Epithelial cell of prostate (primary cell): ENCODE results near the gene RASA3.

Experiments
- DNase-seq: peaks from one replicate; pipeline ENCODE4 v3.0.0-alpha.2; 2011; ENCODE audit warnings: low read depth, low spot score
- H3K27ac ChIP-seq: fragments of 450-650 bp; 2 replicates; pipeline ENCODE4 v1.5.1; 2017; ENCODE audit warnings: mild to moderate bottlenecking

Gene RASA3

DNA sequence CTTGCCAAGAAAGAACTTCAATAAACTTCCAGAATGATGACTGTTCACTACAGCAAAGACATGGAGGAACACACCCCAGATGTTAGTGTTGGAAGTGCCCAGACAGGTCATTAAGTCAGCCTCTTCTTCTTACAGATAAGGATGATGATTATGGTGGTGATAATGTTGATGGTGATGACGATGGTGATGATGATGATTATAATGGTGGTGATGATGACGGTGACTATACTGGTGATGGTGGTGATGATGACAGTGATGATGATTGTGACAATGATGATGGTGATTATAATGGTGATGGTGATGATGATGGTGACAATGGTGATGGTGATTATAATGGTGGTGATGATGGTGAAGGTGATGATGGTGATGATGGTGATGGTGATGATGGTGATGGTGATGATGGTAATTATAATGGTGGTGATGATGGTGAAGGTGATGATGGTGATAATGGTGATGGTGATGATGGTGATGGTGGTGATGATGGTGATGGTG lies 167.0 kb downstream of the RASA3 start:
- no peak for DNase-seq
- H3K27ac ChIP-seq: no peak overlapping the region

DNA sequence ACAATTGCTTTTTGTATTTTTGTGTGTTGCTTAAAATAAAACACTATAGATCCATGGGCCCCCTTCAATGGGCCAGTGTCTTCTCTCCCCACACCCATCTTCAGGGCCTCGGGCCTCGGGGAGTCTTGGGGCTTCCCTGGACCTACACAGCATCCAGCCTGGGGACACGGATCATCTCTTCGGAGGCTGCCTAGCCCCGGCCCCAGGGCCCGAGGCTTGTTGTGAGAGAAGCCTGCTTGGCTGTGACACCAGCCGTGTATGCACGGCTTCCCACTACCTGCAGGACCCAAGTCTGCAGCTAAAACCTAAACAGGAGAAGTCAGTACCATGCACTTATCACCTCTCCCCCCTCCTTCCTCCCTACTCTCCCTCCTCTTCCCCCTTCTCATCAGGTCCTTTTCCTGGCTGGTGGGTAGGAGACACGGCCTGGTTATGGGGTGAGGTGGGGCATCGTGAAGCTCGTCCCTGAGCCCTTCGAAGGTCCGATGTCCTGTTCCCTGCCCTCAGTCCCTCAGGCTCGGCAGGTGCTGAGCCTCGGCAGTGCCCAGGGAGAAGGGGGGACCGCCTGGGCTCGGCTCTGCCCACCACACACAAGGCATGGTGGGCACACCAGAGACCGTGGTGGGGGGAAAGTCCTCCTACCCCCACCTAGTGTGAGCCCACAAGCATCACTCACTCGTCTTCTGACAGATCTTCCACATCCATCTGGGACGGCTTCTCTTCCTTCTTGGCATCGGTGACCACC lies 168.0 kb downstream of the RASA3 start:
- DNase-seq: no peak
- no peak overlapping the region for H3K27ac ChIP-seq

DNA sequence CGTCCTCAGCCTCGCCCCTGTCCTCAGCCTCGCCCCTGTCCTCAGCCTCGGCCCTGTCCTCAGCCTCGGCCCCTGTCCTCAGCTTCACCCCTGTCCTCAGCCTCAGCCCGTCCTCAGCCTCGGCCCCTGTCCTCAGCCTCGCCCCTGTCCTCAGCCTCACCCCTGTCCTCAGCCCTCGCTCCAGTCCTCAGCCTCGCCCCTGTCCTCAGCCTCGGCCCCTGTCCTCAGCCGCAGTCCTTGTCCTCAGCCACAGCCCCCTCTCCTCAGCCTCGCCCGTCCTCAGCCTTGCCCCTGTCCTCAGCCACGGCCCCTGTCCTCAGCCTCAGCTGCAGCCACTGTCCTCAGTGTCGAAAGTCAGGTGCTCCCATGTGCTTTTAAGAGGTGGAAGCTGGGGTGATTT lies 169.0 kb downstream of the RASA3 start:
- DNase-seq: no peak
- H3K27ac ChIP-seq: no peak overlapping the region

DNA sequence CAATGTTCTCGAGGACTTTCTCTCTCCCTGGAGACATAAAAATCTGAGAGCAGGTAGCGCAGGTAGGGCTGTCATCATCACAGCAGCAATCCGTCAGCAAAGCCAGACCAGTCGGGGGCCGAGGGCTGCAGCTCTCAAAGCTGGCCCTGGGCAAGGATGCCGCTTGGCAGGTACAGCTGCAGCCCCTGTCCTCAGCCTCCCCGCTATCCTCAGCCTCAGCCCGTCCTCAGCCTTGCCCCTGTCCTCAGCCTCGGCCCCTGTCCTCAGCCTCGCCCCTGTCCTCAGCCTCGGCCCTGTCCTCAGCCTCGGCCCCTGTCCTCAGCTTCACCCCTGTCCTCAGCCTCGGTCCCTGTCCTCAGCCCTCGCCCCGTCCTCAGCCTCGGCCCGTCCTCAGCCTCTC lies 169.4 kb downstream of the RASA3 start:
- H3K27ac ChIP-seq: no peak overlapping the region
- DNase-seq: no peak

DNA sequence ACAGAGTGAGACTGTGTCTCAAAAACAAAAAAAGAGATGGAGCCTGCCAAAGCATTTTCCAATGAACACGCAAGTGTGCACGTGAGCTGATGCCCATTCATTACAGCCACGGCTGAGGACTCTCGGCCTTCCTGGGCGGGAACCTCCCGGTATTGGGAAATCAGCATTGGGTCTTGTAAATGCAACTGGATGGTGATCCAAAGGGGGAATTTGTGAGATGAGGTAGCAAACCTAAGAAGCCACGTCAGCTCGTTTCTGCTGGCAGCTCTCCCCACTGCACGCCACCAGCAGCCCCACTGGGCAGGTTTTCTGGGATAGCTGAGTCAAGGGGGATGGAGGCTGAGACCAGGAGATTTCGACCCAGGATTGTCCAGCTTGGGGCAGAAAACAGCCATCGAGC lies 170.0 kb downstream of the RASA3 start:
- H3K27ac ChIP-seq: no peak overlapping the region
- DNase-seq: no peak

DNA sequence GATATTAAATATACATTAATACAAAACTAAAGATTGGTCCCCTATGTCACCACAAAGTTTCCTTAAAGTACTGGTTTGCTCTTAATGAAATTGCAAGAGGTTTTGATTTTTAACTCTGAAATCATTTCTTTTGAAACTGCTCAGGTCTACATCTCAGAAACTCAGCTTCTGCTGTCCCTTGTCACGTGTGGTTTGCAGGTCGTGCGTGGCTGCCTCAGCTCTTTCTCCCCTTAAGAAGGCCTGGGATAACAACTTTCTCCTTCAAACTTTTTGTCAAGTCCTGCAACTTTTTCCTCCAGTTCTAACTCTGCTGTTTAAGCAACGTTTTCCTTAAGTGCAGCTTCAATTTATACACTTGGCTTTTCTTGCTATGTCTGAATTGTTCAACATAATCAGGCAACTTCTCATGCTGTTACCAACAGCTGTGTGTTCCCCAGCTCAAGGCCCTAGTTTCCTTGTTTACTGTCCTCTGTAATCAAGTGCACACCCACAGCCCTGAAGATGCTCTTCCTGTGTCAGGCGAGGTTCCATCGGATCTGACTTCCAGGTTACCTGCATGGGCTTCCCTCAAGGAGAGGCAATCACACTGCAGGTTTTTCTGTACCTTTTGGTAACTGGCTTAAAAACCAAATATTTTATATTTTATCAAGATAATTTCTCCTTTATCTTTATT lies 172.0 kb downstream of the RASA3 start:
- DNase-seq: no peak
- H3K27ac ChIP-seq: no peak overlapping the region

DNA sequence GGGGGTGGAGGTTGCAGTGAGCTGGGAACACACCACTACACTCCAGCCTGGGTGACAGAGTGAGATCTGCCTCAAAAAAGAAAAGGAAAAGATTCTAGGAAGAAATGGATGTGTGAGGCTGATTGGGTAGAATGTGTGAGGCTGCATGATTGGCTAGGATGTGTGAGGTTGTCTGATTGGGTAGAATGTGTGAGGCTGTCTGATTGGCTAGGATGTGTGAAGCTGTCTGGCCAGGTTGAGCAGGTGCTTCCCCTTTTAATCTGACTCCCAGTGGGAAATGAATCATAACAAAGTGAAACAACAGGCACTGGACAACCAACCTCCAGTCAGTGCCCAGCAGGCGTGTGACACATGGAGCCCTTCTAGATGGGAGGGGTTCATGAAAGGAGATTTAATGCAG lies 173.2 kb downstream of the RASA3 start:
- no peak overlapping the region for H3K27ac ChIP-seq
- DNase-seq: peak; percentile 34

DNA sequence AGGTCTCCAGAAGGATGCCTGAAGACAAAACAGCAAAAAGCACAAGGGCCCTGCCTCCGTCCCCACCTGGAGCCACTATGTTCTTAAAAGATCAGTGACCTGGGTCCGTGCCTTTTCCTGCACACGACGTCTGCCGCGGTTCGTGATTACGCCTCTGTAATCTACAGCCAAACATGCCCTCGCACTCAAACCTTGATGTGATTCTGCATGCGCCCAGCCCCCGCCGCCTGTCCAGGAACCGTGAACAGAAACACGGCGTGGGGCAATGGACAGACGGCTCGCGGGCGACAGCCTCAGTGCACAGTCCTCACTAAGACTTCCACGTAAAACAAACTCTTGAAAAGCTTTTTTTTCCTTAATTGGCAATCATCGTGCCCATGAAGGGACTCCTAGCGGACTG lies 174.1 kb downstream of the RASA3 start:
- DNase-seq: no peak
- no peak overlapping the region for H3K27ac ChIP-seq

DNA sequence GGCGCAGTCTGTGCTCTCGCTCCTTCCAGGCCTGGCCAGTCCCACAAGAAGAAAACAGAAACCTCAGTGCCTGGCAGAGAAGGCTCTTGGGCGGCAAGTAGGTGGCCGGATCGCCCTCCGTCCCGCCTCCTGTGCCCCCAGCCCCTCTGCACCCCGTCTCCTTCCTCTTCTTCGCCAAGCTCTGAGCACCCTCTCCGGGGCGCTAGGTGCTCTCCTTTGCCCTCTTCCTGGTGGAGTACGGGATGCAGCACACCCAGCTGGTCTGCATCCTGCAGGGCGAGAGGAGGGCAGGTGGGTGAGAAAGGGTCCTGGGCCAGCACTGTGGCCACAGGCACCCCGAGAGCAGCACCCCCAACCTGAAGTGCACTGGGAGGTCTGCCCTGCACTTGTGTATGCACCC lies 175.9 kb downstream of the RASA3 start:
- no peak overlapping the region for H3K27ac ChIP-seq
- DNase-seq: no peak

DNA sequence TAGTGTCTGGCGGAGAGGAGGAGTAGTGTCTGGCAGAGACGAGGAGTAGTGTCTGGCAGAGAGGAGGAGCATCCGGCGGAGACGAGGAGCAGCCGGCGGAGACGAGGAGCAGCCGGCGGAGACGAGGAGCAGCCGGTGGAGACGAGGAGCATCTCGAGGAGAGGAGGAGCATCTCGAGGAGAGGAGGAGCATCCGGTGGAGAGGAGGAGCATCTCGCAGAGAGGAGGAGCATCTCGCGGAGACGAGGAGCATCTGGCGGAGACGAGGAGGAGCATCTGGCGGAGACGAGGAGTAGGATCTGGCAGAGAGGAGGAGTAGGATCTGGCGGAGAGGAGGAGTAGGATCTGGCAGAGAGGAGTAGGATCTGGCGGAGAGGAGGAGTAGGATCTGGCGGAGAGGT lies 176.7 kb downstream of the RASA3 start:
- no peak overlapping the region for H3K27ac ChIP-seq
- DNase-seq: no peak

DNA sequence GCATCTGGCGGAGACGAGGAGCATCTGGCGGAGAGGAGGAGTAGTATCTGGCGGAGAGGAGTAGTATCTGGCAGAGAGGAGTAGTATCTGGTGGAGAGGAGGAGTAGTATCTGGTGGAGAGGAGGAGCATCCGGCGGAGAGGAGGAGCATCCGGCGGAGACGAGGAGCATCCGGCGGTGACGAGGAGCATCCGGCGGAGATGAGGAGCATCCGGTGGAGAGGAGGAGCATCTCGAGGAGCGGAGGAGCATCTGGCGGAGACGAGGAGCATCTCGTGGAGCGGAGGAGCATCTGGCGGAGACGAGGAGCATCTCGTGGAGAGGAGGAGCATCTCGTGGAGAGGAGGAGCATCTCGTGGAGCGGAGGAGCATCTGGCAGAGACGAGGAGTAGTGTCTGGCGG lies 177.2 kb downstream of the RASA3 start:
- DNase-seq: no peak
- no peak overlapping the region for H3K27ac ChIP-seq

DNA sequence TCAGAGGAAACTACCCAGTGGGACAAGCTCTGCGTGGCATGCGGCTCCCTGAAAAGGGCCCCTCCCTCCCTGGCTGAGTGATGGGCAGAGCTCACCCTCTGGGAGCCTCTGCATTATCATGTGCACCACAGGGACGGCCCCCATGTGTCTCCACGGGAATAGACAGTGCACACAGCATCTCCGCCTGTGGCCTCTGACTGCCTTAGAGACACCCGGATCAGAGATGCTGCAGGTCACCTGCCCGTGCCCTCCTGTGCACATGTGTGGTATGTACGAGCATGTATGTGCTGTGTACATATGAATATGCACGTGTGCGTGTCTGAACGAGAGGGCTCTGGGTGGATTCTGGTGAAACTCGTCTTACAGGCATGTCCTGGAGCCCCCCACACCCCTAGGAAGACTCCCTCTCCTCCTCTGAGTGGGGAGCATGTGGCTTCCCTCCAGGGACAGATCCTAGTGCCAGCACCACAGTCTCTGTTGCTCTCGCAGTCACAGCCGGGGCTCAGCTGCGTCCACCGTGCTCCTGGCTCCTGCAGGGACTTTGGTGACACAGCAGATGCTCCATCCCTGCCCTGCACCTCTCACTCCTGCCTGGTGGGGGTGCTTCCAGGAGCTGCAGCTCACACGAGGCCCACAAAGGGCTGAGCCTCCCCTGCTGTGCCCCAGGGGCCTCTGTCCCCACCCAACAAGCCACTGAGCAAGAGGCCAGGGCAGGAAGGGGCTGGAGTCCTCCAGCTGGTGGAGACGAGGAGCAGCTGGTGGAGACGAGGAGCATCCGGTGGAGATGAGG lies 178.2 kb downstream of the RASA3 start:
- no peak overlapping the region for H3K27ac ChIP-seq
- no peak for DNase-seq

DNA sequence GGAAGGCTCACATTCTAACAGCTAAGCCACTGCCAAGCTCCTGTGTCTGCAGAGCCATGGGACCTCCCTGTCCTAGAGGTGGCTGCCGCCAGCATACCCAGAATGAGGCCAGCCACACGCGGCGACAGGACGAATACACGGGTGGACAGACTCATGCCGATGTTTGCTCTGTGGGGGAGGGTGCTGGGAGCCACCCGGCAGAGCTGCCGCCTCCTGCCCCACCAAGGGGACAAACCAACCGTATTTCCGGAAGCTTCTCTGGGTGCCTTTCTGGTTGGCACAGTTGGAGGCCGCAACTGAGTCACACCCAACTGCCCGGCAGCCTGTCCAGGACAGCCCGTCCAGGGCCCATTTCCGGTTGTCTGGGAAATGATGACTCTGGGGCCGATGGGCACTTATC lies 178.9 kb downstream of the RASA3 start:
- no peak for DNase-seq
- H3K27ac ChIP-seq: no peak overlapping the region

DNA sequence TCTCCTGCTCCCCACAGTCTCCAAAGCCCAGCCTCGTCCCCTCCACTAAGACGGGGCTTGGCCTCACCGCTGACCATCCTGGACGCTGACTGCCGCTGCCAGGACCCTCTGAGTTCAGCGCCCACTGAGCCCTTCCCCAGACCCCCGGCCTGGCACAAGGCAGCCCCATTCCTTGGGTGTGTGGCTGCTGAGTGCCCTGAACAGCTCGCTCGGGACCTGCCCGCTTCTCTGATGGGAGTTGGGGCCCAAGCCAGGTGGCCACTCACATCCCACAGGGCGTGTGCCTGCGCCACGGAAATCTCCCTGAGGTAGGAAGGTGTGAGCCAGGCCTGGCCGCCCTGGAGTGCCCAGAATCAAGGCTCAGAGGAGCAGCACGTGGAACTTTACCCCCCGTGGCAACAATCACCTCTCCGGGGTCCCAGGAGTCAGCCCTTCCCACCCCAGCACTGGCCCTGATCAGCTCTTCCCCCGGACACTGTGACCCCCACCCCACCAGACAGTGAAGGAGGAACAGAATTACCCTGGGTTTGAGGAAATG lies 179.4 kb downstream of the RASA3 start:
- no peak overlapping the region for H3K27ac ChIP-seq
- no peak for DNase-seq

DNA sequence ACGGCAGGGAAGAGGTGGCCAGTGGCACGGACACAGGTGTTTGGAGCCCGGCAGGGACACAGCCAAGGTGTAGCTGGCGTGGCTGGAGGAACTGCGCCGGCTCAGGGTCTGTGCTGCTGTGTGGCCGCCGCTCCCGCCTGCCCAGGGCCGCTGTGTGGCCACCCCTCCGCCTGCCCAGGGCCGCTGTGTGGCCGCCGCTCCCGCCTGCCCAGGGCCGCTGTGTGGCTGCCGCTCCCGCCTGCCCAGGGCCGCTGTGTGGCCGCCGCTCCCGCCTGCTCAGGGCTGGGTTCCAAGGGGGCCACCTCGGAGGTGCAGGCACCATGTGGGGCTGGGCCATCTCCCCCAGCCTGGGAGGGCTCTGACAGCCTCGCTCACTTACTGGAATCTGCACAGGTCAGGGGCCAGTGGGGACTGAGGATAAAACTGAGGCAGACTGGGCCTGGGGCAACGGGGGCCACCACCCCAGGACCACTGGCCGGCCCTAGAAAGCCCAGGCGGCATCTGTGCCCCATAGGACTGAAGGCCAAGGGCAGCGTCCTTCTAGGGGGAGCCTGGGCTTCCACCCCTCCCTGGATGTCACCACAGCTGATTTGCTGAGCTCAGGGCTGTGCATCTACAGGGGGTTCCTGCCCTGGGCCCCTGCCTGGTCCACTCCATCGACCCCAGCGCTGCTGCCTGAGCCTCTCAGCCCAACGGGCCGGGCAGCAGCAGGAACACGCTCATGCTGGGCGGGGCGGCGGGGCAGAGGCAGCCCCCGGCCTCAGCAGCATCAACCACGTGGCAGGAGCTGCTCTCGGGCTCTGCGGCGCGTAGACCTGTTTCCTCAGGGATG lies 180.1 kb downstream of the RASA3 start:
- DNase-seq: no peak
- H3K27ac ChIP-seq: no peak overlapping the region

DNA sequence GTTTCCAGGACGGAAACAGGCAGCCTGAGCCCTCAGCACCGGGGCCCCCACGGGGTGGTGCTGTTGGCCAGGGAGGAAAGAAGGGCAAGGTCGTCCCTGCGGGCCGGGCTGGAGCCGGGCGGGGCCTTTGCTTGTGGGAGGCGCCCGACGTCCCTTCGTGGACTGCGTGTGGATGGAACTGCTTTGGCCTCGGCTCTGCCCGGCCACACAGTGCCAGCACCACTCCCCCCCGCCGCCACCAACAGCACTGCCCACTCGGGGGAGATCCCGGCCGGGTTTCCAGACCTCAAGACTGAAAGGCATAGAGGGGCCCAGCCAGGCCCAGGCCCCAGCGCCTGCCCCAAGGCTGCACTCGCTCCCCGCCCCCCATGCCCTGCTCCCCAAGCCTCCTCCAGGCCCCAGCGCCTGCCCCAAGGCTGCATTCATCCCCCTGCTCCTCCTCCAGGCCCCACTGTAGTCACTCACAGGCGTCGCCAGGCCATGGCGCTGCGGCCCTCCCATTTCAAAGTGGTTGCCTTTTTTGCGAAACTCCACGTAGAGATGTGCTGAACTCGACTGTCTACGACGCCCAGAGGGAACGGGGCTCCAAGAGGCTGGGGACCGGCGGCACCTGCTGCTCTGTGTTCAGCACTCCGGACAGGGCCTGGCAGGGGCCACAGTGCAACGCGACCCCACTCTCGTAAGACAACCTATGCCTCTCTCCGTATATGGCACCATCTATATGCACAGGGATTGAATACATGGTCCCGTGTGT lies 181.0 kb downstream of the RASA3 start:
- no peak for DNase-seq

DNA sequence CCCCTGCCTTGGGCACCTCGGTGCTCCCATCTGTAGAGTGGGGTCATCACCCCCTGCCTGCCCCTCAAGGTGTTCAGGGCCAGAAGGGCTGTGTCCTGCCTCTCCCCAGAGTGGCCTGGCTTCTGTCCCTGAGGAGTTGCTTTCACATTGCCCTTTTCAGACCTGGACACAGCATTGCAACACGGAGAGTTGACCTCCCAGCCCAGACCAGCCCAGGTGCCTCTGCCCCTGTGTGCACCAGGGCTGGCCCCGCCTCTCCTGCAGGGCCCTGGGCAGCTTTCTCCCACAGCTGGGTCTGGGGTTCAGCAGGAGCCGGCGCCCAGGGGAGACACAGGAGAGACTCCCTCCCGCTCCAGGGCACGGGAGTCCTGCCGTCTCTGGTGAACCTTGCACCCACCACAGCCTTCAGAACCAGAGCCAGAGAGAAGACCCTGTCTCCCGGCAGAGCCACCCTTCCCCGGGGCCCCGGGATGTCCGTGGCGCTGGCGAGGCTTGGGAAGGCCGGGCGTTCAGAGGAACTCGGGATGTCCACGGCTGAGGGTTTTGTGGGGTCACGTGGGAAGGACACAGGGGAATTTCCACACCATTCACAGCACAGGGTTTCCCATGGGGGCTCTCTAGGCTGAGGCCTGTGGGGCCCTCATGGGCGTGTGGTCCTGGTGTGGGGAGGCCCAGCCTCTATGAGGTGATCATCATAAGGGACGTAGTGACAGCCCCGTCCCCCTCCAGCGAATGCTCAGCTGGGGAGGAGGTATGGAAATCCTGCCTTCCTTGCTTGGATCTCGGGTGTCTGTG lies 181.8 kb downstream of the RASA3 start:
- no peak for DNase-seq
- H3K27ac ChIP-seq: no peak overlapping the region

More for the DNA sequence above, 181.0 kb downstream of the RASA3 start:
- H3K27ac ChIP-seq: no peak overlapping the region

DNA sequence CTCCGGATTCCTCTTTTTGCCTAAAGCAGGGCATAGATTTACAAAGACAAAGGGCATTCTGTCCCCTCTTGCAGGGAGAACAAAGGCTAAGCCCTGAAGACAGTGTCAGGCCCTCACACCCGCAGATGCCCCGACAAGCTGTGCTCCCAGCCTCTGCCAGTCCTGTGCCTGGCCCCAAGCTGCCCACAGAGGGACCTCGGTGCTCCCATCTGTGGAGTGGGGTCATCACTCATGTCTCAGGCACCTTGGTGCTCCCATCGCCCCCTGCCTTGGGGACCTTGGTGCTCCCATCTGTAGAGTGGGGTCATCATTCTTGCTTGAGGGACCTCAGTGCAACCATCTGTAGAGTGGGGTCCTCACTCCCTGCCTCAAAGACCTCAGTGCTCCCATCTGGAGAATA lies 182.9 kb downstream of the RASA3 start:
- no peak overlapping the region for H3K27ac ChIP-seq
- DNase-seq: no peak
